ENCODE results near the gene A4GNT. TPM values are rescaled to one million over a fixed set of nuclear protein-coding genes. Genes with fewer than 3 reads are reported as not detected.

The A4GNT gene
- total and polyA plus RNA-seq, 2 of the 8 experiments (the other 6 are each of a cell fraction or from before 2014, with no cell fraction given), result not detected

DNA sequence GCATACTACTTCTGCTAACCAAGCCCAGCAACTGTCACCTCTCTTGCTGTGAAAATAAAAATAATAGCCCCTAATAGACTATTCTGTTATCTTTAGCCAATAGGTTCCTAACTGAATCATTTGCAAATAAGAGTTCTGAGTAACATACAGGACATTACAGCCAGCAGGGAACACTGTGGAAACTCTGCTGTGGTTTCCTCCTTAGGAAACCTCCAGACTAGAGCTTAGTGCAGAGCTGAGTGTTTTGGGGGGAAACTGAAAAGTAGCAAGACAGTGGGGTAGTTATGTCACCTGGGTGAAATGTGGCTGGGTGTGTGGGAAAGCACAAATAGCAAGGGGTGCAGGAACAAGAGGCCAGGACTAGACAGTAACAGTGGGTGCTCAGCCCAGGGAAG is 49.2 kb downstream of the A4GNT start:
- FAIRE-seq (no peak), DNase-seq (ENCODE audit: low read depth in 1 of 2, low spot score in 2 of 2) (no peak)
- Histone ChIP-seq H2BK5ac (ENCODE audit: low read depth, low read length) (no peak overlapping the region), H3K36me3 (ENCODE audit: control insufficient read depth in 2 of 4, insufficient read depth in 4 of 4, low read length in 3 of 4) (peaks cover 5 to 21% (median 10%) of the 10 kb centered on the region in 4 experiments; a peak in 6 of 8 replicates), H2AK5ac (ENCODE audit: low read depth, low read length) (no peak overlapping the region), H3K9ac (replicated peaks in 1 of 4; ENCODE audit: extremely low read depth in 1 of 4, low read depth in 3 of 4, low read length in 3 of 4) (no peak overlapping the region), H2BK12ac (ENCODE audit: low read depth, low read length) (no peak overlapping the region), H2BK15ac (ENCODE audit: low read length) (no peak overlapping the region), H3K4me1 (replicated peaks in 1 of 4; ENCODE audit: control insufficient read depth in 3 of 4, insufficient read depth in 4 of 4, low read length in 3 of 4) (no peaks in the 10 kb centered on the region), H3K23me2 (ENCODE audit: low read depth, low read length) (no peaks in the 10 kb centered on the region), H3K27me3 (replicated peaks in 1 of 4; ENCODE audit: control insufficient read depth in 3 of 4, extremely low read depth in 1 of 4, insufficient read depth in 3 of 4, low read length in 3 of 4) (no peaks in the 10 kb centered on the region), H4K5ac (ENCODE audit: insufficient read length, low read depth, low read length) (no peak overlapping the region), H3K14ac (ENCODE audit: insufficient read length) (no peak overlapping the region), H3K27ac (ENCODE audit: low read depth, low read length) (no peak overlapping the region), H3K4ac (replicated peaks; ENCODE audit: insufficient read length, low read depth, low read length) (no peak overlapping the region), H3K4me3 (ENCODE audit: extremely low read depth in 1 of 4, insufficient read depth in 2 of 4, low read depth in 3 of 4, low read length in 4 of 4) (no peak overlapping the region), H3K9me3 (ENCODE audit: insufficient read depth in 2 of 2, low read depth in 1 of 2, low read length in 1 of 2) (no peaks in the 10 kb centered on the region), H4K8ac (ENCODE audit: extremely low read depth, insufficient read depth, low read length) (no peak overlapping the region), H2BK20ac (ENCODE audit: low read length) (no peak overlapping the region), H4K20me1 (replicated peaks in 1 of 2; ENCODE audit: control insufficient read depth in 1 of 2, insufficient read depth in 2 of 2, low read length in 2 of 2) (no peaks in the 10 kb centered on the region), H3K56ac (replicated peaks; ENCODE audit: insufficient read length, low read depth, low read length) (no peak overlapping the region), H3K18ac (ENCODE audit: extremely low read depth, low read length) (no peak overlapping the region), H3K79me2 (ENCODE audit: control insufficient read depth in 1 of 2, insufficient read depth in 2 of 2, low read length in 2 of 2) (no peaks in the 10 kb centered on the region), H2BK120ac (replicated peaks; ENCODE audit: low read depth, low read length) (no peak overlapping the region), H4K91ac (replicated peaks; ENCODE audit: insufficient read length, low read length) (no peak overlapping the region), H3K4me2 (ENCODE audit: insufficient read depth in 1 of 2, low read depth in 2 of 2, low read length in 2 of 2) (no peak overlapping the region), H3K79me1 (ENCODE audit: low read depth, low read length) (no peaks in the 10 kb centered on the region), H3K23ac (ENCODE audit: insufficient read length) (no peak overlapping the region), H2AFZ (ENCODE audit: low read length) (no peak overlapping the region)
- TF ChIP-seq CREB1 (IDR thresholded peaks at IDR 0.05), result no peak
- TF ChIP-seq HDAC2 (IDR thresholded peaks at IDR 0.05; ENCODE audit: borderline replicate concordance in 1 of 2, low read depth in 2 of 2, low read length in 2 of 2), result no peak
- TF ChIP-seq RFX5 (IDR thresholded peaks at IDR 0.05; ENCODE audit: borderline replicate concordance, low read depth, low read length), result no peak
- no peak for TF ChIP-seq TCF12 (IDR thresholded peaks at IDR 0.05; ENCODE audit: low read depth, low read length)
- TF ChIP-seq YY1 (IDR thresholded peaks at IDR 0.05; ENCODE audit: low read depth, low read length), result no peak
- no peak for TF ChIP-seq SUZ12 (IDR thresholded peaks at IDR 0.05; ENCODE audit: low read length)
- ChIA-PET POLR2A (ENCODE audit: partially characterized antibody) (no interaction called here), CTCF (ENCODE audit: partially characterized antibody) (interaction anchor here (1.1 to 4.6 kb wide), 11 partner anchors 9 to 41 kb away, joined by 3 to 27 read pairs (median 5); no protein-coding TSS in a partner anchor)

Measured in H1 (cell line).